ENCODE results near the gene MYL4.

MYL4 gene

GRCh38 chr17:47265983-47266541 lies 56.9 kb downstream of the MYL4 start:
- TF ChIP-seq GATA3 (IDR thresholded peaks at IDR 0.05; ENCODE audit: low read depth, low read length) (no peak), GATA2 (IDR thresholded peaks at IDR 0.05; ENCODE audit: low read depth, low read length) (no peak)

DNA sequence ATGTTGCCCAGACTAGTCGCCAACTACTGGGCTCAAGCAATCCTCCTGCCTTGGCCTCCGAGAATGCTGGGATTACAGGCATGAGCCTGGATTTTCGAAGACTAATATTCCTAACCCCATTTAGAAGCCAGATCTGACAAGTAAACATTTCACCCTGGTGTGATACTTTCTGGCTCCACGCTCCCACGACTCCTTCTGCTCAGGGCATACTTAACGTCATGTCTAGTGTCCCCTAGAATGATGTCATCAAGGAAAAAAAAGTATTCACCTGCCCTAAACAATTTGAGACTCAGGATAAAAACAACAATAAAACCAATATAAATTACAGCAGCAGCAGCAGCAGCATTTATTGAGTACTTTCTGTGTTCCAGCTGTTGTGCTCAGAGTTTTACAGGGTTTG lies 57.6 kb downstream of the MYL4 start:
- no peak for TF ChIP-seq GATA3 (IDR thresholded peaks at IDR 0.05; ENCODE audit: low read depth, low read length)
- no peak for TF ChIP-seq GATA2 (IDR thresholded peaks at IDR 0.05; ENCODE audit: low read depth, low read length)

- TF ChIP-seq GATA3 (IDR thresholded peaks at IDR 0.05; ENCODE audit: low read depth, low read length) (no peak), GATA2 (IDR thresholded peaks at IDR 0.05; ENCODE audit: low read depth, low read length) (no peak)
Observed at GRCh38 chr17:47267354-47267828, 58.2 kb downstream of the MYL4 start.

GRCh38 chr17:47270946-47271705 lies 62.0 kb downstream of the MYL4 start:
- TF ChIP-seq GATA2 (IDR thresholded peaks at IDR 0.05; ENCODE audit: low read depth, low read length) (no peak), GATA3 (IDR thresholded peaks at IDR 0.05; ENCODE audit: low read depth, low read length) (no peak)

GRCh38 chr17:47272491-47272890 lies 63.3 kb downstream of the MYL4 start:
- TF ChIP-seq GATA3 (IDR thresholded peaks at IDR 0.05; ENCODE audit: low read depth, low read length), result no peak
- no peak for TF ChIP-seq GATA2 (IDR thresholded peaks at IDR 0.05; ENCODE audit: low read depth, low read length)

DNA sequence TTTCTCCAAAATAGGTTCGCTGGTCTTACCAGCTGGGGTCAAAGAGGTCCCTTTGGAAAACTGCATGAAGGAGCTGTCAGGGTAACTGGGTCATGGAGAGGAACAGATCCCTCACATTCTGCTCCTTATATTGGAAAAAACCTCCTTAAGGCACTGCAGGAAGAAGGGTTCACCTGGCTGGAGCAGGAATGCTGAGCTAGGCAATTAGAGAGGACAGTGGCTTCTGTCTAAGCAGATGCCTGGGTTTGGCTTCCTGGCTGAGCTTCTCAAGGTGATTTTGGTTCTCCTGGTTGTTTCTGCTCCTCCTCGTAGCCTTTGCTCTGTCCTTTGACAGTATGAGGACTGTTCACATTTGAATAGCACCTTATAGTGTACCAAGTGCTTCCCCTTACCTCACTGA lies 64.1 kb downstream of the MYL4 start:
- TF ChIP-seq GATA2 (IDR thresholded peaks at IDR 0.05; ENCODE audit: low read depth, low read length), result no peak
- no peak for TF ChIP-seq GATA3 (IDR thresholded peaks at IDR 0.05; ENCODE audit: low read depth, low read length)
